ENCODE results near the gene MAML3. TPM values are rescaled to one million over a fixed set of nuclear protein-coding genes. Genes with fewer than 3 reads are reported as not detected.
A peak's percentile ranks its signal among the peaks of the same experiment; 100 is the strongest.

The MAML3 gene
- total RNA-seq, 2 experiments from 2014 or later = 2.5 to 2.9 TPM

DNA sequence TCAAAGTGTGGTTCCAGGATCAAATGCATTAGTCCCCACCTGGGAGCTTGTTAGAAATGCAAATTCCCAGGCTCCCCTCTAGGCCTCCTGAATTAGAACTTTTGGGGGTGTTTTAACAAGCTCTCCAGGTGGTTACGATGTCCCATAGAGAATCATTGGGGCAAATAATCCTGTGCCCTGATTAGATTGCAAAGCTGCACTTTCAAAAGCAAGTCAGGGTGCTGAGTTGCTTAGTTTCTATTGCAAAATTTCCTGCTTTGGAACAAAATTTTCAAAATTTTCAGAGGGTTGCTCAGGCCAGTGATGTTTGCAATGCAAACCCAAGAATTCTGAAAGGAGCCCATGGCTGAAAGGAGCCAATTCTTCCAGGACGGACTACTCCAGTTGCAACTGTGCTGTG lies 417.3 kb downstream of the MAML3 start:
- Mint-ChIP-seq H3K27me3 (peaks cover 53% of the 10 kb centered on the region), H3K4me3 (no peak overlapping the region), H3K9me3 (no peaks in the 10 kb centered on the region), H3K27ac (no peak overlapping the region), H3K36me3 (ENCODE audit: low read depth) (no peaks in the 10 kb centered on the region), H3K4me1 (ENCODE audit: low read depth) (peaks cover 14% of the 10 kb centered on the region)
- Histone ChIP-seq H3K4me1 (ENCODE audit: insufficient read depth, low read length) (peaks cover 13% of the 10 kb centered on the region), H3K36me3 (ENCODE audit: insufficient read depth, low read length) (no peaks in the 10 kb centered on the region), H3K4me3 (ENCODE audit: low read length) (no peak overlapping the region), H3K9me3 (ENCODE audit: control insufficient read depth in 1 of 2, insufficient read depth in 1 of 2, low read length in 2 of 2) (no peaks in the 10 kb centered on the region), H3K27ac (ENCODE audit: low read depth in 1 of 2, low read length in 2 of 2) (no peak overlapping the region), H3K27me3 (ENCODE audit: control insufficient read depth in 1 of 2, insufficient read depth in 2 of 2, low read length in 2 of 2) (peaks cover 12 to 35% of the 10 kb centered on the region in 2 experiments)
- ATAC-seq (ENCODE audit: poor library complexity) (no peak), DNase-seq (no peak)
- CTCF ChIA-PET = no interaction called here
- POLR2A ChIA-PET = no interaction called here
- TF ChIP-seq, protein P1, sequence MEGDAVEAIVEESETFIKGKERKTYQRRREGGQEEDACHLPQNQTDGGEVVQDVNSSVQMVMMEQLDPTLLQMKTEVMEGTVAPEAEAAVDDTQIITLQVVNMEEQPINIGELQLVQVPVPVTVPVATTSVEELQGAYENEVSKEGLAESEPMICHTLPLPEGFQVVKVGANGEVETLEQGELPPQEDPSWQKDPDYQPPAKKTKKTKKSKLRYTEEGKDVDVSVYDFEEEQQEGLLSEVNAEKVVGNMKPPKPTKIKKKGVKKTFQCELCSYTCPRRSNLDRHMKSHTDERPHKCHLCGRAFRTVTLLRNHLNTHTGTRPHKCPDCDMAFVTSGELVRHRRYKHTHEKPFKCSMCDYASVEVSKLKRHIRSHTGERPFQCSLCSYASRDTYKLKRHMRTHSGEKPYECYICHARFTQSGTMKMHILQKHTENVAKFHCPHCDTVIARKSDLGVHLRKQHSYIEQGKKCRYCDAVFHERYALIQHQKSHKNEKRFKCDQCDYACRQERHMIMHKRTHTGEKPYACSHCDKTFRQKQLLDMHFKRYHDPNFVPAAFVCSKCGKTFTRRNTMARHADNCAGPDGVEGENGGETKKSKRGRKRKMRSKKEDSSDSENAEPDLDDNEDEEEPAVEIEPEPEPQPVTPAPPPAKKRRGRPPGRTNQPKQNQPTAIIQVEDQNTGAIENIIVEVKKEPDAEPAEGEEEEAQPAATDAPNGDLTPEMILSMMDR (IDR thresholded peaks at IDR 0.05) = no peak
- intact Hi-C loops (cut with DNase I, micrococcal nuclease) = loop anchor here (5.0 to 10.0 kb wide), 3 partner anchors 278 to 618 kb away; no protein-coding TSS in a partner anchor

DNA sequence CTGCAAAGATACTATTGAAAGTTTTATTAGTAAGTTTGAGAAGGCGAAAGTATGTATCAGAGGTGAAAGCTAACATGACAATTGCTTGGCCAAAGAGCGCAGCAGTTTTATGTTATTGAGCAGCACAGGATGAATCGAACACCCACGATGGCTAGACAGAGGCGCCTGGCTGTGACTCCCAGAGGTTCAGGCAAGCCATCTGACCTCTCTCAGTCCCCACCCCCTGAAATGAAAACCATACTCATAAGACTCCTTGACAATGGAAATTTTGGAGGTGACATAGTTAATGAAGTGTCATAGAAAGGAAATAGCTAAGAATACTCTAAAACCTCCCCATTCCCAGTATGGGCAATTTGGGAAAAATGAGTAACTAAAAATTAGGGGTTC lies 417.7 kb downstream of the MAML3 start:
- ATAC-seq (ENCODE audit: poor library complexity) (no peak), DNase-seq (peak in 1 of 14 experiments; percentile 23)
- TF ChIP-seq, protein P1 (IDR thresholded peaks at IDR 0.05) = no peak
- intact Hi-C loops (cut with DNase I, micrococcal nuclease) = loop anchor here (5.0 to 10.0 kb wide), 3 partner anchors 279 to 619 kb away; no protein-coding TSS in a partner anchor
- H3K4me3 Mint-ChIP-seq = peak overlapping the region; percentile 77
- ChIA-PET CTCF (no interaction called here), POLR2A (no interaction called here)
- H3K27ac Mint-ChIP-seq = no peak overlapping the region
- H3K4me3 ChIP-seq (ENCODE audit: low read length) = no peak overlapping the region
- no peaks in the 10 kb centered on the region for H3K9me3 Mint-ChIP-seq
- H3K36me3 ChIP-seq (ENCODE audit: insufficient read depth, low read length) = no peaks in the 10 kb centered on the region
- peaks cover 12 to 35% of the 10 kb centered on the region in 2 experiments for H3K27me3 ChIP-seq (ENCODE audit: control insufficient read depth in 1 of 2, insufficient read depth in 2 of 2, low read length in 2 of 2)
- no peaks in the 10 kb centered on the region for H3K36me3 Mint-ChIP-seq (ENCODE audit: low read depth)
- H3K27me3 Mint-ChIP-seq = peaks cover 53% of the 10 kb centered on the region
- peaks cover 13% of the 10 kb centered on the region for H3K4me1 ChIP-seq (ENCODE audit: insufficient read depth, low read length)
- H3K4me1 Mint-ChIP-seq (ENCODE audit: low read depth) = peaks cover 14% of the 10 kb centered on the region
- no peaks in the 10 kb centered on the region for H3K9me3 ChIP-seq (ENCODE audit: control insufficient read depth in 1 of 2, insufficient read depth in 1 of 2, low read length in 2 of 2)
- no peak overlapping the region for H3K27ac ChIP-seq (ENCODE audit: low read depth in 1 of 2, low read length in 2 of 2)

DNA sequence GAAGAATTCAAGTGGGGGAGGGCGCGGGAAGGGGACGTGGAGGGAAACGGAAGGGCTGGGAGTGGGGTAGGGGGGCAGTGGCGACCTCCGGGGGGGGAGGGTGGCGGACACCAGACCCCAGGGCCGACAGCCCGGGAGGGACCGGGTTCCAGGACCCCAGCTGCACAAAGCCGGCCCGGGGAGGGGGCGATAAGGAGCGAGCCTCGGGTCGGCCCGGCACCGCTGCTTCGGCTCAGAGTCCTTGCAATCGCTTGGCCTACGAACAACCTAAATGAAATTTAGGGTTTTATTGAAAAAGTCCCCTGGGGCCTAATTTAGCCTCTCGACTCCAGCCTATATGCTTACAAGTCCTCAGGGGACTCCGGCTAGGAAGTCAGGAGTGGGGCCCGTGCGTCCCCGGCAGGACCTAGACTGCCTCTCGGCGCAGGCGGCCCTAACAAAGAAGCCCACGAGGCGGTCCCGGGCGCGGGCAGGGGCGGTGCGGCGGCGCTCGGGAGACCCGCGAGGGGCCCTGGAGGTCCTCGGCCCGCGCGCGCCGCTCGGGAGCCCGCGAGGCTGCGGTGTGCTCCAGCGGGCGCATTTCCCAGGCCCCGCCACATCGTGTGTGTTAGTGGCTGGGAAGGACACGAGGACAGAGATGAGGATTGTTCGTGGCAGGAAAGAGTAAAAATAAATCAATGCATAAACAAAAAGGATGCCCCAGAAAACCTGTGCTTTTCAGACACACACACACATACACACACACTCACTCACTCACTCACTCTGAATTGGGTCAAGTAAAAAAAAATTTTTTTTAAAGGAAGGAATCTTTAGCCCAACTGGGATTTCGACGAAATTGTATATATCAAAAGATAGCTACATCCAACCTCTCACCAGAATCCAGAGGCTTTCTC lies 418.4 kb downstream of the MAML3 start:
- Mint-ChIP-seq H3K27me3 (peaks cover 53% of the 10 kb centered on the region), H3K9me3 (no peaks in the 10 kb centered on the region), H3K27ac (no peak overlapping the region), H3K4me1 (ENCODE audit: low read depth) (peaks cover 14% of the 10 kb centered on the region), H3K4me3 (peak overlapping the region; percentile 77), H3K36me3 (ENCODE audit: low read depth) (no peaks in the 10 kb centered on the region)
- POLR2A ChIA-PET = no interaction called here
- peaks cover 13% of the 10 kb centered on the region for H3K4me1 ChIP-seq (ENCODE audit: insufficient read depth, low read length)
- no peak overlapping the region for H3K27ac ChIP-seq (ENCODE audit: low read depth in 1 of 2, low read length in 2 of 2)
- peak in 2 of 14 experiments; percentile 15 to 18 for DNase-seq
- ATAC-seq (ENCODE audit: poor library complexity) = no peak
- CTCF ChIA-PET = no interaction called here
- intact Hi-C loops (cut with DNase I, micrococcal nuclease) = loop anchor here (2.0 to 10.0 kb wide), 4 partner anchors 279 to 619 kb away; no protein-coding TSS in a partner anchor
- no peaks in the 10 kb centered on the region for H3K36me3 ChIP-seq (ENCODE audit: insufficient read depth, low read length)
- TF ChIP-seq, protein P1 (IDR thresholded peaks at IDR 0.05) = no peak
- no peaks in the 10 kb centered on the region for H3K9me3 ChIP-seq (ENCODE audit: control insufficient read depth in 1 of 2, insufficient read depth in 1 of 2, low read length in 2 of 2)
- H3K27me3 ChIP-seq (ENCODE audit: control insufficient read depth in 1 of 2, insufficient read depth in 2 of 2, low read length in 2 of 2) = peaks cover 12 to 35% of the 10 kb centered on the region in 2 experiments
- H3K4me3 ChIP-seq (ENCODE audit: low read length) = peak overlapping the region; percentile 44

Data from CD4-positive, alpha-beta T cell (primary cell).